DLD1 (cell line): ENCODE results near the gene GNG13.
"Not testable (repeated sequence)": the region's sequence is repeated elsewhere in the genome, so short reads cannot be mapped to it uniquely, and the experiment has no call there.

ENCODE experiments used
- in situ Hi-C: cut with HindIII; loops from 2 replicates; pipeline ENCODE4 v1.10.0; 2017; ENCODE audit warnings: low sequenced_read_pairs

Gene GNG13, protein sequence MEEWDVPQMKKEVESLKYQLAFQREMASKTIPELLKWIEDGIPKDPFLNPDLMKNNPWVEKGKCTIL

DNA sequence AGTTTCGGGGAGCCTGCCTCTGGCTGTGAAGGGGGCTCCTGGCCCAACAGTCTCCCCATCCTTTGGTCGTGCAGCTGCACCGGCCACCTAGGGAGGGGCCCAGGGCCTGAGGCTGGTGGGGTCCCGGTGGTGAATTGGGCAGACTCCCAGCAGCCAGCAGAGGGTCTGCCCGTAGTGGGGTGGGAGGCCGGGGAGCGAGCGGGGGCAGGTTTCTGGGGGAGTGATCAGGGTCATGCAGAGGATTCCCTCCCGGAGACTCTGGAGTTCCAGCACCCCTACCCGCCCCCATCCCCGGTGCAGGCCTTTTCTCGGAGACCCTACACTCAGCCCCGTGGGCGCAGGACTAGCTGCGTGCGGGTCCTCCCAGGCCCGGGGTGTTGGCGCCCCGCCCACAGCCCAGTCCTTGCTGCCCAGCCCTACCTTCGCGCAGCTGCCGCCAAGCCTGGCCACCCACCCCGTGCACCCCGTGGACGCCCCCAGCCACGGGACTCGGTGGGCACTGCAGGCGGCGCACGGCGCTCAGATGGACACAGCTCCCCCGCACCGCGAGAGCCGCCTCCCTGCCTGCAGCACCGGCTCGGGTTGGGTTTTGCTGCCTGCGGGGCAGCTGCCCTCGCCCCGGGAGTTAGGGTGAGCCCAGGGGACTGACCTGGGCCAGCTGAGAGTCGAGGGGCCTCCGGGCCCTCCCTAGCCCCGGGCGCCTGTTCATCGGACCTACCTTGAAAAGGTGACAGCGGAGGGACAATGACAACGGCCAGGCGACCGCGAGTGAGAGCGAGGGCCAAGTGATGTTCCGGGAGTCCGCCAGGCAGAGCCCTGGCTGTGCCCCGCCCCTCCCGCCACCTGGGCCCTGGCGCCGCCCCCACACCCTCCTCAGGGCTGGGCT, at the start of gene GNG13:
Gene GNG13 (minus strand): TSS at position 787 of the 886 bp plus-strand sequence. CDS start 1,657 bp downstream, outside the sequence.
- in situ Hi-C loops, result no loop called here

GRCh38 chr16:848510-849253, 48.1 kb upstream of the GNG13 start:
- in situ Hi-C loops, result no loop called here

GRCh38 chr16:847681-848445, 47.3 kb upstream of the GNG13 start:
- in situ Hi-C loops, result no loop called here

- in situ Hi-C loops, result no loop called here
Measured at GRCh38 chr16:847151-847550, 46.6 kb upstream of the GNG13 start.

GRCh38 chr16:845351-845745, 44.8 kb upstream of the GNG13 start:
- in situ Hi-C loops, result no loop called here

- in situ Hi-C loops, result no loop called here
Measured at GRCh38 chr16:844638-845350, 44.3 kb upstream of the GNG13 start.

DNA sequence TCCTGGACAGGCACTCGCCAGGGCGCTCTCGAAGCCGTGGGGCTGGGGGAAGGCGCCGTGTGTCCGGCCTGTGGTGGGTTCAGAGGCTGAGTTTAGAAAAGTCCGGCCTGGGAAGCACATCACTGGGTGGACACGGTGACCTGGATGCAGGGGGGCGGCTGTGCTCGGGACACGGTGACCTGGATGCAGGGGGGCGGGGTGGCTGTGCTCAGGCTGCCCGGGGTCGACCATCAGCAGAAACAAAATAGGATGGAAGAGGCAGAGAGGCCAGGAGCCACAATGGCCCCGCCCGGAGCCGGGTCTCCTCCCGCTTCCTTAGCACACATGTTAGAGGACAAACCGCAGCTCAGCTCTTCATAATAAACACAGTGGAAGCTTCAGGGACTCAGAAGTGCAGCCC, 43.2 kb upstream of the GNG13 start:
- in situ Hi-C loops, result no loop called here

DNA sequence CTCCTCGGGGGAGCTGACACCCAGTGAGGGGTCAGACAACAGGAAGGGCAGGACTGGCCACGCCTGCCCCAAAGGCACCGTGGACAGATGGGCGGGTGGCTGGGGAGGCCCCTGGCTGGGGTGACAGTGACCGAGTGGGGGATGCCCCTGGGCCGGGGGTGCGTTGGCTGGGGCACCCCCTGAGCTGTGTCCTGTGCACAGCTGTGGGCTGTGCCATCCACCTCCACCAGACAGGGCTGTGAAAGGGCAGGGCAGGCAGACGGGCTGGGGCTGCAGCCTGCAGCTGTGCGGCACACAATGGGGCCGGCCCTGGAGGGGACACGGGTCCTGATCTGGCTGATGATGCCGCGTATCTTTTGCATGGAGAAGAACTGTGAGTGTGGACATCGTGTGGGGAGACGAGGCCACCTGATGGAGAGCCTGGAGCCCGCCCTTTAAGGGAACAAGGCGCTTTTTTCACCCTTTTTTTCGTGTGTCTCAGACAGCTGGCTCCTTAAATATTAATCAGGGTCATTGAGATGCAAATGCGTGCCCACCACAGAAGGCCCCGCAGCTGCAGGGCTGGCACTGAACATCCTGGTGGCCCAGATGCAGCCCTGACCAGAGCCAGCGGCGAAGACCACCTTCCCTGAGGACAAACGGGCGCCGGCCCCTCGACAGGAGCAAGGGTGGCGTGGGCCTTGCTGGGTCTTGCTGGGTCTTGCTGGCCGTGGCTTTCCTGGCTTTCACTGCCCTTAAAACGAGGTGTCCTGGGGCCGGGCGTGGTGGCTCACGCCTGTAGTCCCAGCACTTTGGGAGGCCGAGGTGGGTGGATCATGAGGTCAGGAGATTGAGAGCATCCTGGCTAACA, 42.4 kb upstream of the GNG13 start:
- in situ Hi-C loops, result no loop called here

- in situ Hi-C loops, result no loop called here
Measured at GRCh38 chr16:842061-842476, 41.5 kb upstream of the GNG13 start.

DNA sequence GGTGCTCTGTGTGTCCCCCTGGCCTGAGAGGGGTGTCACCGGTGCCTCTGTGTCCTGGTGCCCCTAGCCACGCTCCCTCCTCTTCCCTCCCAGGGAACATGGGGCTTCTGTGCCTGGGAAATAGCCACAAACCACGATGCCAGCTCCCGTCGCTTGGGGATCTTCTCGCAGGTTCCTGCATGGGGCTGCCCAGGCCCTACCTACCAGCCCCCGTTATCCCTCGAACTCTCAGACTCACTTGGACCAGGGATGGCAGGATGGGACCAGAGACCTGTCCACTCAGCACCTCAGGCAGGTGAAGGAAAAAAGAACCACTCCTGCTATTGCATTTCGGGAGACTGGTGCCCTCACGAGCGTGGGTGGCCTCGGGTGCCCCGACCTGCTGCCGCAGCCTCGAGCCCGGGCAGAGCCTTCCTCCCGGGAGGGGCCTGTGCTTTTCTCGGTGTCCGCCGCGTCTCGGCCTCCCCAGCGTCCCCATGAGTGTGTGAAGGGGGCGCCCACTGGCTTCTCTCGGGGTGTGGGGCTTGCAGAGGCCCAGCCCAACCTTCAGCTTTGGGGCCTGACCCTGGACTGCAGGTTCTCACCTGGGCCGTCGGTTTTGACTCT, 41.0 kb upstream of the GNG13 start:
- in situ Hi-C loops, result no loop called here

DNA sequence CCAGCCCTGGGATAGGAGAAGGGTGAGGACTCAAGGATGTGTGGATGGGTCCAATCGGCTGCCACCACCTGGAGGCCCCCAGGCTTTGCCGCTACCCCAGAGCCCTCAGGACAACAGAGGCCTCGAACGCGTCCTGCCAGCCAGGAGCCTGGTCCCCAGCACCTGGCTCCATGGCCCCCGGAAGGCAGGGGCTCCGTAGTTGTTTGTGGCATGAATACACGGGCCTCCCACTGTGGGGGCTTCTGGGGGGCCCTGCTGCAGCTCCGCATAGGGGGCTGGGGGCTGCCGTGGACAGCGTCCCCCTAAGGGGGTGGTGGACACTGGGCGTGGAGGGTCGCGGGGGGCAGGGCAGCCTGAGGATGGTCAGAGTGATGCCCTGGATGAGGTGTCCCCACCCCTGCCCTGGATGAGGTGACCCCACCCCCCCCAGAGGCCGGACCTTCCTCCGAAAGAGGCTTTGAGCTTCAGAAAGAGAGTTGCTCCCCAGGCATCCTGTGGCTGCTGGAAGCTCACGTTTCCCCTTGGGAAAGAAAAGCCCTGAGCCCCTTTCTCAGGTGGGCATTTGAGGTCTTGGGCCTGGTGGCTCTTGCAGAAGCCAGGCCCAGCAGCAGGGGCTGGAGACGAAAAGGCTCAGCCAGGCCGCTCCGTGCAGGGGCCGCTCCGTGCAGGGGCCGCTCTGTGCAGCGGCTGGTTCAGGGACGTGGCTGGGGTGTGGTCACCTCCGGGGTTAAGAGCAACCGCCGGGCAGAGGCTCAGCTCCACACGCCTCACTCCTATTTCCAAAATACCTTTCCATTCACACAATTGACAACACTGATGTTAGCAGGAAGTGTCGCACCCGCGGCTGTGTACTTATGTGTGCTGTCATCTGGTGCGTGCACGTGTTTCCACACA, 40.3 kb upstream of the GNG13 start:
- in situ Hi-C loops, result no loop called here

- in situ Hi-C loops, result no loop called here
Measured at GRCh38 chr16:839643-840408, 39.3 kb upstream of the GNG13 start.

DNA sequence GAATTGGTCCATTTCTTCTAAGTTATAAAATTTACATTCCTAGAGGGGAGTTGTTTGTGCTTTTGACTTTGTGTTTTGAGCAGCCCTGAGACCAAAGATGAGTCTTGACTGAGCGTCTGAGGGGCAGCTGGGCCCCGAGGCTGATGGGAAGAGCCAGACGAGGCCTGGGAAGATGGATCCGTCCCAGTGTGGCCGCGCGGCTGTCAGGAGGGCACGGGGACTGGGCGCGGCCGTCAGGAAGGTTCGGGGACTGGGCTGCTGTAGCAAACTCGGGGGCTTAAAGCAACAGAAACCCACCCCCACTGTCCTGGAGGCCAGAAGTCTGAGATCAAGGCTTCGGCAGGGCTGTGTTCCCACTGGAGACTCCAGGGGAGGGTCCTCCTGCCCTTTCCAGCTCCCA, 38.2 kb upstream of the GNG13 start:
- in situ Hi-C loops, result no loop called here

DNA sequence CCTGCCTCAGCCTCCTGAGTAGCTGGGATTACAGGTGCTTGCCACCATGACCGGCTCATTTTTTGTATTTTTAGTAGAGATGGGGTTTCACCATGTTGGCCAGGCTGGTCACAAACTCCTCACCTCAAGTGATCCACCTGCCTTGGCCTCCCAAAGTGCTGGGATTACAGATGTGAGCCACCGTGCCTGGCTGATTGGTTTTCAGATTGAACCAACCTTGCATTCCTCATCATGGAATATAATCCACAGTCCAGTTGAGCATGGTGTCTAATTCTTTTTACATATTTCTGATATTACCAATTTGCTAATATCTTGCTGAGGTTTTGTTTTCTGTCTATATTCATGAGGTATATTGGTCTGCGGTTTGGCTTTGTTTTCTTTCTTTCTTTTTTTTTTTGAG, 36.3 kb upstream of the GNG13 start:
- in situ Hi-C loops, result not testable (repeated sequence)

DNA sequence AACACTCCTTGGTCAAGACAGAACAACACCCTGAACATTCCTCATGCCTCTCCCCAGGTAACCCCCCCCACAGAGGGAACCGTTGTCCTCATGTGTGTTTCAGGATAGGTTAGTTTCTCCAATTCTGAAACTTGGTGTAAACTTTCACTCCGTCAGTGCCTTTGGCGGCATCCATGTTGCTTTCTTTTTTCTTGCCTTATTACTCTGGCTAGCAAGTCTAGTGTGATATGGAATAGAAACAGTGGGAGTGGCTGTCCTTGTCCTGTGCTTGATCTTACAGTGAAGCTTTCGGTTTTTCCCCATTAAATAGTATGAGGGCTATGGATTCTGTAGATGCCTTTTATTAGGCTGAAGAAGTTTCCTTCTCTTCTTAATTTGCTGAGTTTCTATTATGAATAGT, 35.7 kb upstream of the GNG13 start:
- in situ Hi-C loops, result no loop called here

- in situ Hi-C loops, result no loop called here
Measured at GRCh38 chr16:835373-835772, 34.8 kb upstream of the GNG13 start.

DNA sequence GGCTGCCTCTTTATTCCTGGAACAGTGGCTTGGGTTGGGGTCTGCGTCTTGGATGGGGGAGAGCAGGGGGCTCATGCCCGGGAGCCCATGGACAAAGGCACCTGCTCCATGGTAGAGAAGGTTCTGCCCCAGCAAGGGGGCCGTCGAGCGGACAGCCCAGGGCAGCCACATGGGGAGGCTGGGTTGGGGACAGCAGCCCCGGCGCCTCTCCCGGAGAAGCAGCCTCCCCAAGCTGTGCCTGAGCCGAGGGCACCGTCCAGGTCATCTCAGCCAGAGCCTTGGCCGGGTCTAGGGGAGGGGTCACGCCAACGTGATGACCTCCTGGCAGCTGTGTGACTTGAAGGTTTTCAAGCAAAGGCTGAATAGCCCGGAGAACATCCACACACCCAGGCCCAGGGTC, 32.9 kb upstream of the GNG13 start:
- in situ Hi-C loops, result no loop called here
